Adrenal gland (tissue), 12 donors: ENCODE results near the gene BPGM. TPM values are rescaled to one million over a fixed set of nuclear protein-coding genes. Genes with fewer than 3 reads are reported as not detected.

Experiments
- DNase-seq, 7 donors: peaks; one replicate each; pipeline ENCODE4 v3.0.0-alpha.2; 2019 to 2020
- H3K27ac ChIP-seq, 5 donors: fragments of 200-600 bp; sonication (generic) in 4 of 5; 1 replicate in 3 of 5; 2 replicates in 2 of 5; pipeline versions ENCODE4 v1.5.1 to v1.8.0; 2016 to 2020; ENCODE audit warnings: mild to moderate bottlenecking in 1 of 5
- H3K27me3 ChIP-seq: fragments of 200-600 bp; 2 replicates; pipeline ENCODE4 v1.8.0; 2021
- H3K36me3 ChIP-seq, 2 donors: fragments of 200-600 bp; replicated peaks in 1 of 2; 1 replicate in 1 of 2; 2 replicates in 1 of 2; pipeline versions ENCODE4 v1.5.1 to v1.8.0; 2018 to 2022
- H3K4me1 ChIP-seq, 2 donors: fragments of 200-600 bp; replicated peaks in 1 of 2; 1 replicate in 1 of 2; 2 replicates in 1 of 2; pipeline versions ENCODE4 v1.5.1 to v1.8.0; 2018 to 2021
- H3K4me3 ChIP-seq, 4 donors: fragments of 200-600 bp; sonication (generic) in 3 of 4; one replicate each; pipeline ENCODE4 v1.5.1; 2016 to 2018
- H3K9me3 ChIP-seq, 3 donors: fragments of 200-600 bp; sonication (generic) in 1 of 3; replicated peaks in 1 of 3; 1 replicate in 2 of 3; 2 replicates in 1 of 3; pipeline versions ENCODE4 v1.5.1 to v1.8.0; 2016 to 2021
- POLR2A ChIP-seq, 2 donors: fragments of 450-650 bp; IDR thresholded peaks; one replicate each; pipeline ENCODE4 v1.6.1; 2017; ENCODE audit warnings: antibody characterized with exemption in 2 of 2, mild to moderate bottlenecking in 2 of 2, moderate library complexity in 1 of 2
- WGBS, 4 donors: extraction: QIAGEN DNeasy Blood & Tissue Kit in 2 of 4; methylation state at CpG; one replicate each; pipeline versions ENCODE4 v1.1.5 to v1.1.7; 2013 to 2017; 5-methylcytosine and 5-hydroxymethylcytosine counted together
- intact Hi-C, 2 donors: fragments of 100-400 bp; cut with DNase I; formaldehyde crosslinking; loops; one replicate each; pipeline versions ENCODE4 v1.14.1 to v1.15.0; 2022 to 2023
- polyA plus RNA-seq, 3 donors: library from polyadenylated mRNA; stranded (reverse); fragments of 200-250 nt in 2 of 3; fragments of 350-450 nt in 1 of 3; fragmentation: Illumina TruSeq in 1 of 3; extraction: RNeasy Lipid Tissue Mini Kit (QIAGEN cat#74804) in 1 of 3; gene quantifications; one replicate each; pipeline ENCODE4 v1.2.3, GENCODE V29; 2013 to 2014
- total RNA-seq, 9 donors: library from RNA; depleted of rRNA in 4 of 9; stranded (reverse); fragments of >200 nt in 4 of 9; fragments of 120-200 nt in 1 of 9; fragmentation: NEBNext Ultra II Directional in 1 of 9; extraction: Animal tissue kit (Norgen Biotek cat#: 25700) in 1 of 9; gene quantifications; one replicate each; pipeline versions ENCODE4 v1.1.0 to v1.2.4, GENCODE V29; 2013 to 2023
- TF ChIP-seq, protein P1 (sequence below), 6 experiments: fragments of 450-650 bp in 4 of 6; fragments of 200-600 bp in 2 of 6; sonication (generic) in 1 of 6; IDR thresholded peaks; 1 replicate in 5 of 6; 2 replicates in 1 of 6; pipeline versions ENCODE4 v1.5.1 to v1.8.0; 2016 to 2021; ENCODE audit warnings: antibody characterized with exemption in 6 of 6, mild to moderate bottlenecking in 2 of 6, moderate library complexity in 1 of 6
- donor health status: healthy with polysubstance abuse.
- donor health status: Bipolar disorder and iron deficiency.
- donor health status: DM: yes; HTN: yes; CAD: no.
- donor health status: DM: no; HTN: no; CAD: no.
- donor health status: DM: no; HTN: no; CAD: no.
- donor health status: DM: yes; HTN: yes; CAD: no.

Gene BPGM
- total and polyA plus RNA-seq, 12 donors: 12.1 to 34.8 (median 17.9) TPM

- no peaks in the 10 kb centered on the region for H3K9me3 ChIP-seq
- TF ChIP-seq, protein P1, sequence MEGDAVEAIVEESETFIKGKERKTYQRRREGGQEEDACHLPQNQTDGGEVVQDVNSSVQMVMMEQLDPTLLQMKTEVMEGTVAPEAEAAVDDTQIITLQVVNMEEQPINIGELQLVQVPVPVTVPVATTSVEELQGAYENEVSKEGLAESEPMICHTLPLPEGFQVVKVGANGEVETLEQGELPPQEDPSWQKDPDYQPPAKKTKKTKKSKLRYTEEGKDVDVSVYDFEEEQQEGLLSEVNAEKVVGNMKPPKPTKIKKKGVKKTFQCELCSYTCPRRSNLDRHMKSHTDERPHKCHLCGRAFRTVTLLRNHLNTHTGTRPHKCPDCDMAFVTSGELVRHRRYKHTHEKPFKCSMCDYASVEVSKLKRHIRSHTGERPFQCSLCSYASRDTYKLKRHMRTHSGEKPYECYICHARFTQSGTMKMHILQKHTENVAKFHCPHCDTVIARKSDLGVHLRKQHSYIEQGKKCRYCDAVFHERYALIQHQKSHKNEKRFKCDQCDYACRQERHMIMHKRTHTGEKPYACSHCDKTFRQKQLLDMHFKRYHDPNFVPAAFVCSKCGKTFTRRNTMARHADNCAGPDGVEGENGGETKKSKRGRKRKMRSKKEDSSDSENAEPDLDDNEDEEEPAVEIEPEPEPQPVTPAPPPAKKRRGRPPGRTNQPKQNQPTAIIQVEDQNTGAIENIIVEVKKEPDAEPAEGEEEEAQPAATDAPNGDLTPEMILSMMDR (IDR thresholded peaks at IDR 0.05): no peak
- TF ChIP-seq POLR2A (IDR thresholded peaks at IDR 0.05): no peak
- no peaks in the 10 kb centered on the region for H3K4me1 ChIP-seq
- intact Hi-C loops: no loop called here
- H3K27ac ChIP-seq: no peak overlapping the region
- peaks cover 29% of the 10 kb centered on the region for H3K27me3 ChIP-seq
- DNase-seq: no peak
- H3K36me3 ChIP-seq: no peaks in the 10 kb centered on the region
- 61 to 77% (median 65%) methylated on average over 7 of the region's 7 CpGs for WGBS, 4 donors
- H3K4me3 ChIP-seq: no peak overlapping the region
Observed at GRCh38 chr7:134622303-134622995, 24.2 kb upstream of the BPGM start.

DNA sequence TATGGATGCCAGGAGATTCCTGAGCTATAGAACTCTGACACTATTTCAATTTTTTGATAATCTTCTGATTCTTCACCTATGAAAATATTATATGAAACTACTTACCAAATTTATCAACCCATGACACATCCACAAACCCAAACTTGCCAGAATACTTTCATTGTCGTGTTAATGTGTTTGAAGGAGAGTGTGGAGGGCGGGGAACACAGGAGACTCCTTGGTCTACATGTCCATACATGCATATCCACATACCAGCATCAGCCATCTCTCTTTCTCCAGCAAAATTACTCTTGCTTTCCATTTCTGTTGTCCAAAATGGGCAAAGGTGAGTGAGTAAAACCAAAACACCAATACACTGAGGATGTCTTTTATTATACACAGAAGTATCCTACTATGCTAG, 23.5 kb upstream of the BPGM start:
- TF ChIP-seq, protein P1 (IDR thresholded peaks at IDR 0.05): no peak
- TF ChIP-seq POLR2A (IDR thresholded peaks at IDR 0.05): no peak
- WGBS, 4 donors: 54 to 69% (median 61%) methylated on average over 2 of the region's 2 CpGs
- peaks cover 29% of the 10 kb centered on the region for H3K27me3 ChIP-seq
- no peak for DNase-seq
- no peaks in the 10 kb centered on the region for H3K9me3 ChIP-seq
- no peak overlapping the region for H3K27ac ChIP-seq
- no peaks in the 10 kb centered on the region for H3K4me1 ChIP-seq
- no peaks in the 10 kb centered on the region for H3K36me3 ChIP-seq
- no peak overlapping the region for H3K4me3 ChIP-seq
- intact Hi-C loops: no loop called here

- peaks cover 29% of the 10 kb centered on the region for H3K27me3 ChIP-seq
- H3K27ac ChIP-seq: no peak overlapping the region
- H3K4me1 ChIP-seq: no peaks in the 10 kb centered on the region
- DNase-seq: no peak
- no peak overlapping the region for H3K4me3 ChIP-seq
- 58 to 68% (median 61%) methylated on average over 3 of the region's 3 CpGs for WGBS, 4 donors
- H3K36me3 ChIP-seq: no peaks in the 10 kb centered on the region
- no peaks in the 10 kb centered on the region for H3K9me3 ChIP-seq
- TF ChIP-seq, protein P1 (IDR thresholded peaks at IDR 0.05): no peak
- TF ChIP-seq POLR2A (IDR thresholded peaks at IDR 0.05): no peak
- intact Hi-C loops: no loop called here
Observed at GRCh38 chr7:134625550-134625949, 21.1 kb upstream of the BPGM start.

- no peak for DNase-seq
- intact Hi-C loops: no loop called here
- no peaks in the 10 kb centered on the region for H3K4me1 ChIP-seq
- WGBS, 4 donors: 69 to 88% (median 79%) methylated on average over 2 of the region's 2 CpGs
- no peak overlapping the region for H3K4me3 ChIP-seq
- no peak overlapping the region for H3K27ac ChIP-seq
- H3K9me3 ChIP-seq: no peaks in the 10 kb centered on the region
- TF ChIP-seq, protein P1 (IDR thresholded peaks at IDR 0.05): no peak
- no peak for TF ChIP-seq POLR2A (IDR thresholded peaks at IDR 0.05)
- H3K36me3 ChIP-seq: no peaks in the 10 kb centered on the region
- peaks cover 29% of the 10 kb centered on the region for H3K27me3 ChIP-seq
Observed at GRCh38 chr7:134627109-134627774, 19.4 kb upstream of the BPGM start.
